GM19099 (cell line): ENCODE measurements around the gene GPR89B.

ENCODE experiments used
- POLR2A ChIP-seq: IDR thresholded peaks from 3 replicates; pipeline ENCODE4 v1.6.1; 2011; ENCODE audit warnings: low read depth; ENCODE audit not compliant: insufficient read length; ENCODE audit errors: extremely low read depth

Gene GPR89B

DNA sequence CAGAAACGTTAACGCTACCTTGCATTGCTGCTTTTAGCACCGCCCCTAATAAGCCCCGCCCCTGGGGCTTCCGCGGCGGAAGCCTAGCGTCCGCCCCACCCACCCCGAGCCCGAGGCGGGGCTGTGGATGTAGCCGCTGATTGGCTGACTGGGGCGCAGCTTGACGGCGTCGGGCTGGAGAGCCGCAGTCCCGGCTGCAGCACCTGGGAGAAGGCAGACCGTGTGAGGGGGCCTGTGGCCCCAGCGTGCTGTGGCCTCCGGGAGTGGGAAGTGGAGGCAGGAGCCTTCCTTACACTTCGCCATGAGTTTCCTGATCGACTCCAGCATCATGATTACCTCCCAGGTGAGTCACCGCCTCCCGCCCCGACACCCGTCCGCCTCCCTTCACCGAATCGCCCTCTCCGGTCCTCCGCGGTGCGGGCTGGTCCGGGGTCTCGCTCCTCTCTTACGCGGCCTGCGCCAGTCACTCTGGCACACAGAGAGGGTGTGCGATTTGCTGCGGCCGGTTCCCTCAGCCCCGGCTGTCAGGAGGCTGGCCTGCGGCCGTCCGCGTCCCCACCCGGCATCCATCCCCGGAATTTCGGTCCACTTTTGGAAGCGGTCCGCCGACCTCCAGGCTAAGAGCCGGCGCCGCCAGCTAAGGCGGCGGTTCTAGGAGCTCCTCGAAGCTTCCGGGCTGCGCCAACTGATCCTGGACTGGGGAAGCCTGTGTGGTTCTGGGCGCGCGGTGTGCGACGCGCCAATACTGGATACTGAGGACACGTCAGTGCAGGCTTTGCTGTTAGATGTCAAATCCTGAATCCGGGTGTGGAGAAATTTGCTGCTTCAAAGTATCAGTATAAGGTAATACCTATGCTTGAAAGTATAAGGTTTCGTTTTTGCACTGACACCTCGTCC, at the start of gene GPR89B:
TSS of gene GPR89B (plus strand) at position 185 of the 897 bp plus-strand sequence. CDS start at position 302, 117 bp downstream.
- peak; percentile 90 for TF ChIP-seq POLR2A

GRCh38 chr1:147879911-147880310, 48.3 kb upstream of the GPR89B start:
- TF ChIP-seq POLR2A, result no peak

DNA sequence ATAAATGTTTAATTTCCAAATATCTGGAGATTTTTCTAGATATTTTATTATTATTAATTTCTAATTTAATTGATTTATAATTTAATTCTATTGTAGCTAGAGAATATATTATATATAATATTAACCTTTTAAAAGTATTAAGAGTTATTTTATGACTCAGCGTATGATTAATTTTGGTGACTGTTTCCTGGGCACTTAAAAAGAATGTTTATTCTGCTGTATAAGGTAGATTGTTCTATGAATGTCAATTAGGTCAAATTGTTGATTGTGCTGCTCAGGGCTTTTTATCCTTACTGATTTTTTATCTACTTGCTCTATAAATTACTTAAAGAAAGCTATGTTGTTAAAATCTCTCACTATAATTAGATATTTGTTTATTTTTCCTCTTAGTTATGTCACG, 45.7 kb upstream of the GPR89B start:
- no peak for TF ChIP-seq POLR2A

- no peak for TF ChIP-seq POLR2A
Measured at GRCh38 chr1:147890177-147890790, 37.9 kb upstream of the GPR89B start.

DNA sequence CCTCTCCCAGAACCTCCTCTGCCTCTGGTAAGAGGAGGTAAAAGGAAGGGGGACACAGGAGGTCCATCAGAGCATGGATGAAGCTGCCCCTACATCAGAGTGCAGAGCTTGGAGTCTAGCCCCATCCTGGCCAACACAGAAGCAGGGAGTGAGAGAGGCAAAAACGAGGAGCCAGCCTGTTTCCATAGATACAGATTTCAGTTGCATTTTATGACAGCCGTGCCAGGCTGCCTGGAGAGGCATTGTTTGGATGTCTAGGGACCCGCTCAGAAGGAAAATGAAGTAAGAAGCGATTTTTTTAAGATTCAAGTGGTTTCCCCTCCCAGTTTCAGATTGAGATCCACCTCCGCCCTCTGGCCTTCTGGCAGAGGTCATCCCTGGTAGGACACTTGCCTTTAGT, 37.1 kb upstream of the GPR89B start:
- no peak for TF ChIP-seq POLR2A

DNA sequence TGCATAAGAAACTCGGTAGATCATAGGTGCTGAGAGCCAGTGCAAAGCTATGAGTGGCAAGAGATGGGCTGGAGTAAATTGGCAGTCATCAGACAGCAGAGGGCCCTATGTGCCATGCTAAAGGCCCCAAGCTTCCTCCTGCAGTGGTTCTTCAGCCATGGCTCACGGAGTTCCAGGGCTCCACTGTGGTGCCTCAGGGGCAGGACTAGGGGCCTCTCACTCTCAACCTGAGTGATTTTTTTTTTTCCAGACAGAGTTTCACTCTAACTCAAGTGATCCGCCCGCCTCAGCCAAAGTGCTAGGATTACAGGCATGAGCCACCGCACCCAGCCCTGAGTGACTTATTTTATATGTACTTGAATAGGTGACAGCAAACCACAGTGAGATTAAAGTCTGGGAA, 36.0 kb upstream of the GPR89B start:
- no peak for TF ChIP-seq POLR2A

GRCh38 chr1:147892731-147893214, 35.4 kb upstream of the GPR89B start:
- no peak for TF ChIP-seq POLR2A

GRCh38 chr1:147895123-147895522, 33.1 kb upstream of the GPR89B start:
- no peak for TF ChIP-seq POLR2A

DNA sequence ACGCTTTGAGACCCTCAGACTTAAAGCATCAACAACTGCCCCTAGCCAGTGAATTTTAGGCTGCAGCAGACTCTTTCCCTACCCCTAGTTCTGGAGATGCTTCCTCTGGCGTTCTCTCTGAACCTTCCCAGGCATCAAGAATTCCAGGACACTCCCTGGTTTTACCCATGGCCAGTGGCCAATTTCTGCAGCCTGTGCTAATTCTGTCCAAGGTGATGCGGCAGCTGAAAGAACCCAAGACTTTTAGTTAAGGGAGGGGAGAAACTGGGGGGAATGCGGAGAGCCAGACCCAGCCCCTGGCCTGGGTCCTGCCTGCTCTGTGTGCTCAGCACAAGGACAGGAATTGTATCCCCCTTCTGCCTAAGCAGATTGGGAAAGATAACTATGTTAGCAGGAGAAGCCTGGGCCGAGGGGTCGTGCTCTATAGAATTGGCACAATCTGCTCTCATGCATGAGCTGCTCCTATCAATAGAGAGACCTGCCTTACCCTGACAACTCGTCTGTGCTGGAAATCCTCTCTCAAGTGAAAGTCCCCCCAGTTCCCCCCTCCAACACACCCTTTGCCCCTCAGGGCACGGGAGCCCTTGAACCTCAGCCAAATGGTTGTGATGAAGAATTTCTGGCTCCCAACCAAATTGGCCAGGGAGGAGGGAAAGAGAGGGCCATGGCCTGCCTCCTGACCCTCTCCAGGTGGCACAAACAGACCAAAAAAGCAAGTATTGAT, 31.0 kb upstream of the GPR89B start:
- no peak for TF ChIP-seq POLR2A

GRCh38 chr1:147897789-147898188, 30.4 kb upstream of the GPR89B start:
- no peak for TF ChIP-seq POLR2A

- TF ChIP-seq POLR2A, result no peak
Measured at GRCh38 chr1:147902253-147902845, 25.9 kb upstream of the GPR89B start, which contains the start of gene GJA8. TSS of gene GJA8 (plus strand) at chr1:147902795. CDS start at chr1:147907956, 5,161 bp downstream.

DNA sequence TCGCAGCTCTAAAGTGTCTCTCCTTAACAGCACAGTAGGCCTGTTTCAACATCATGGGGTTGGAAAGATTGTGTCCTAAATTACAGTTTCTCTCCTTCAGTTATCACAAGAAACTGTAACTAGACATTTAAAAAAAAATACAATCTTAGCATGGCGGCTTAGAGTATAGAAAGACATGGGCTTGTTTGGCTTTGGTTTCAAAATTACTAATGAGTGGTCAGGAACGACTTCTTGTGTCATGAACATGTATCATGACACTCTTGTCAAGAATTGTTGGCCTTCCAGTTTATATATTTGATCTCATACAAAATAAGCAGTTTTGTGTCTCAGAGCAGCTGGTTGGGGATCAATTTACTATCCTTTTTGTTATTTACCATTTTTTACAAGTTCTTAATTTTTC, 23.5 kb upstream of the GPR89B start:
- TF ChIP-seq POLR2A, result no peak

GRCh38 chr1:147907786-147908509, 20.3 kb upstream of the GPR89B start:
- no peak for TF ChIP-seq POLR2A

- no peak for TF ChIP-seq POLR2A
Measured at GRCh38 chr1:147912553-147912952, 15.7 kb upstream of the GPR89B start.
